Non-pigmented ciliary epithelial cell (primary cell): Measurements from ENCODE around the gene CRTC1.

Source experiments
- DNase-seq: peaks from one replicate; pipeline ENCODE4 v3.0.0-alpha.2; 2010; ENCODE audit warnings: low read depth

Gene CRTC1

DNA sequence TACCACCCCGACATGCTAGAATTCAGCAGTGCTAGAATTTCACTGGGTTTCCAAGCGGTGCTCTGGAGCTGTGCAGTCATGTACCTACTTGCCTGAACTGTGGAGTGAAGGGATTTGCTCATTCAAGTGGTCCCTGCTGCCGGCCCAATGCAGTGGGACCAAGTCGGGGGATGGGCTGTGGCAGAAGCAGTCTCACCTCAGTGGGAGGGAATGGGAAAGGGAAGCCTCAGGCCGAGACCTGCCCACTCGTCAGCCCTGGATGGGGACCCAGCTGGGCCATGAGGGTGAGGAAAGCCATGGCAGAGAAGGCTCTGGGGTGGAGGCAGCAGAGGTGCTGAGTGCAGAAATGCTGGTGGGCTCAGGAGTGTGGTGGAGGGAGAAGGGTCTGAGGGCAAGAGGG lies 31.7 kb upstream of the CRTC1 start:
- DNase-seq = no peak

DNA sequence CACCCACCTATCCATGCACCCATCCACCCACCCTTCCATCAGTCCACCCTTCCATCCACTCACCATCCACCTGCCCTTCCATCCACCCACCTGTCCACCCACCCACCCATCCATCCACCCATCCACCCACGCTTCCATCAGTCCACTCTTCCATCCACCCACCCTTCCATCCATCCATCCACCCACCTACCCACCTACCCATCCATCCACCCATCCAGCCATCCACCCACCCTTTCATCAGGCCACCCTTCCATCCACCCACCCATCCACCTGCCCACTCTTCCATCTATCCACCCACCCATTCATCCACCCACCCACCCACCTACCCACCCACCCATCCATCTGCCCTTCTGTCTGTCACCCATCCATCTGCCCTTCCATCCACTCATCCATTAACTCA lies 29.6 kb upstream of the CRTC1 start:
- DNase-seq = no peak

DNA sequence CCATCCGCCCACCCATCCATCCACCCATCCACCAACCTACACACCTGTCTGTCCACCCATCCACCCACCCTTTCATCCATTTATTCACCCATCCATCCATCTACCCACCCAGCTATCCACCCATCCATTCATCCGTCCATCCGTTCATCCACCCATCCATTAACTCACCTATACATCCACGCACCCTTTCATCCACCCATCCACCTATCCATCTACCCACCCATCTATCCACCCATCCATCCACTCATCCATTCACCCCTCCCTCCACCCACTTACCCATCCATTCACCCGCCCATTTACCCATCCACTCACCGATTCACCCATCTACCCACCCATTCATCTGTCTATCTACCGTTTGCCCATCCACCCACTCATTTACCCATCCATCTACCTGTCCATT lies 29.0 kb upstream of the CRTC1 start:
- DNase-seq = no peak

DNA sequence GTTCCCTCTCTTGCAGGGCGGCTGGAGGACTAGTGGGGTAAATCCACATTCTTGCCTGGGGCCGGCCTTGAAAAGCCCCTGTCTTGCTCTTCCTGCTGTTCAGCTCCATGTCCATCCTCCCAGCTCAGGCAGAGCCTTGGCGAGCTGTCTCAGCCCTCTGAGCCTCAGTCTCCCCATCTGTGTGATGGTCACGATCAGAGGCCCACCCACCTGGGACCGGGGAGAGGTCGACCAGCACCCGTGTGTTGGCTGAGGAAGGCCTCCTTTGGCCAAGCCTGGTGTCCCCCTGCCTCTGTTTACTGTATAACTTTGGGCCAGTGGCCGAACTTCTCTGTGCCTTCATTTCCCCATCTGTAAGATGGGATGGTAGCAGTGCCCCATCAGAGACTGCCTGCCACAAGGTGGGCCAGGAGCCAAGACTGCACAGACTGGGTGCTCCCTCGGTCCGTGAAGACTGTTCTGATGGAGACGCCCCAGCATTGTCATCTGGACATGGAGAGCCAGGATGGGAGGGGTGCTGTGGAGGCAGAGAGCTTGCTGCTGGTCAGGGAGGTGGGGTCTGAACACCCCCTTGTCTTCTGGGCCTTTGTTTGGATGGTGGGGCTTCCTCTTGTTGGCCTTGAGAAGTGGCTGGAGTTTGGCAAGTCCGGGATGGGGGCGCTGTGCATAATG lies 28.2 kb upstream of the CRTC1 start:
- DNase-seq = no peak

DNA sequence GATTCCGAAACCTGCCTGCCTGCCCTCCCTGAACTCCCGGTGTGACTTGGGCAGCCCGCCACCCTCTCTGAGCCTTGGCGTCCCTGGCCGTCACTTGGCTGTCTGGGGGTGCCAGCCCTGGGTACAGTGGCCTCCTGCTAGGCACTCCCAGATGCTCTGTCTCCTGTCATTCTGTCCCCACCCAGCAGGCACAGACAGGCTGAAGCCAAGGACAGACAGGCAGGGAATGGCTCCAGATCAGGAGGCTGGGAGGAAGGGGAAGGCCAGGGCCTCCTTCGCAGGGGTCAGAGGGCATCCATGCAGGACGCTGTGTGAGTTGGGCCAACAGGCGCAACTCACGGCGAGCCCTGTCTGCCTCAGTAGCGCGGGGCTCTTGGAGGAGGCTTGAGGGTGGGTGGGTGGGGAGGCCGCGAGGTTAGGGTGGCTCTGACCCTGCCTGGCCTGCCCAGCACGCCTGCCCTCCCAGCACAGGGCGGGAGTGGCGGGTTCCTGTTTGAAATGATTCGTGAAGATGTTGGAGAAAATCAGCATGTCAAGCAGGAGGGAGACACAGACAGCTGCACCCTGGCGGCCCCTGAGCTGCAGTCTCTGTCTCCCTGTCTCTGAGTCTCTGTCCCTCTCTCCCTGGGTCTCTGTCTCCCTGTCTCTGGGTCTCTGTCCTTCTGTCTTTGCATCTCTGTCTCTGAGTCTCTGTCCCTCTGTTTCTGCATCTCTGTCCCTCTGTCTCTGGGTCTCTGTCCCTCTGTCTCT lies 27.0 kb upstream of the CRTC1 start:
- DNase-seq = no peak

DNA sequence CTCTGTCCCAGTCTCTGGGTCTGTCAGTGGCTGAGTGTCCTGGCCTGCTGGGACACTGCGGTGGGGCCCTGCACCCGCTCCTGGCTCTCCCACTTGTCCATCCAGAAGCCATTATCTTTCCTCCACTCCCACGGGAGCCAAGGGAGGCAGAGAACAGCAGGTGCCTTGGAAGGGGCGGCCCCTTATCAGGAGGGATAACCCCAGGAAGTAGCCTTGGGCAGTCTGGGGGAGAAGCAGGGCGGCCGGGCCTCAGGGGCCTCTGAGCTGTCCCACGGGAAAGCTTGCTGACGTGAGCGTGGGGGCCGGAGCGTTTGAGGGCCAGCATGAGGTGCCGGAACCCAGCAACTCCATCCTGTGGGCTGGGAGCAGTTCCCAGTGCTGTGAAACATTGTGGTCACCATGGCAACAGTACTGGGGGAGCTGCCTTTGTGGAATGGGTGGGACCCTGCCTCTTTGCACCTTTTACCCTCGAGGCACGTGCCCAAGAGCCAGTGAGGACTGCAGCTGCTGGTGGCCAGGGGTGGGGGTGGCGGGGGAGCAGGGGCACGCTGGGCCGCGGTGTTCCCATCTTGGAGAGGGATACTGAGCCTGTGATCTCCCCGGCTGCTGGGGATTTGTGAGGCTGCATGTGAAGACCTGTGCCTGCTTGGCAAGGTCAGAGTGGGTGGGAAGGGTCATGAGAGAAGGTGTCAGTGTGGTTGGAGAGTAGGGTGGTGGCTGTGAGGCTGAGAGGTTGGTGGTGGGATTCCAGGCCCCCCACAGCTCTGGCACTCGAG lies 25.7 kb upstream of the CRTC1 start:
- no peak for DNase-seq

DNA sequence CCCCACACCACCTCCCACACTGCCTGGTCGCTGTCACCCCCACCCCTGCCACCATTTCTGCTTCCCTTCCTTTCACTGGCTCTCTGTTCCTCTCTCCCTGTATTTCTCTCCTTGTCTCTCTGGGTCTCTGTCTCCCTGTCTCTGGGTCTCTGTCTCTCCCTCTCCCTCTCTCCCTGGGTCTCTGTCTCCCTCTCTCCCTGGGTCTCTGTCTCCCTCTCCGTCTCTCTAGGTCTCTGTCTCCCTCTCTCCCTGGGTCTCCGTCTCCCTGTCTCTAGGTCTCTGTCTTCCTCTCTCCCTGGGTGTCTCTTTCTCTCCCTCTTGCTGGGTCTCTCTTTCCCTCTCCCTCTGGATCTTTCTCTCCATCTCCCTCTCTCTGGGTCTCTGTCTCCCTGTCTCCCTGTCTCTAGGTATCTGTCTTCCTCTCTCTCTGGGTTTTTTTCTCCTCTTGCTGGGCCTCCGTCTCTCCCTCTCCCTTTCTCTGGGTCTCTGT lies 25.1 kb upstream of the CRTC1 start:
- DNase-seq = no peak

DNA sequence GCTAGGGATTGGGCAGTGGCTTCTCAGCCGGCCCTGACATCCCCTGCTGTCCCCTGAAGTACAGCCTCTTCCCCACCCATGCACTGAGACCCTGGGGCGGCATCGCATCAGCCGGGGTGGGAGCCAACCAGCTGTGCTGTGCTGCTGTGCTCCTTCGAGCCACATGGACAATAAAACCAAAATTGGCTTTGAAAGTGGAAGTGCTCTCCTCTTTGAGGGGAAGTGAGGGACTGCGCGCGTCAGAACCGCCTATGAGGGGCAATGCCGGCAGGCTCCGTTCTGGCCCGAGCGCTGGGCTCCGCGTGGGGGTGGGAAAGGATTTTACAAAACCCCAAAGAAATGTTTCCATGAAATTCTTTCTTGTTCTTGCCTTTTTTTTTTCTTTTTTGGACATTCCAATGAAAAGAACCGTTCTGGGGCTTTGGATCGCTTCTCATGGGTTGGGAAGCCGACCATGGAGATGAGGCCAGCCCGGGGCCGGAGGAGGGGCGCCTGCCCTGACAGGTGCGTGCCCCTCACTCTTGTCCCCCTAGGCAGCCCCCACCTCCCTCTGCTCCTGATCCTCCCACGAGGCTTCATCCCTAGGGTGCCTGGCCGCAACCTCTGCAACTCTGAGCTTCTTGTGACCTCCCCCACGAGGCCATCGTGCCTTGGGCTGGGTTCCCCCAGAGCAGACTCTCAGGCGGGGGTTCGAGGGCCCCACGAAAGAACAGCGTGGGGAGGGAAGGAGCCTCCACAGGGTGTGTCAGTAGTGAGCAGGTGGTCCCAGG lies 24.0 kb upstream of the CRTC1 start:
- no peak for DNase-seq

DNA sequence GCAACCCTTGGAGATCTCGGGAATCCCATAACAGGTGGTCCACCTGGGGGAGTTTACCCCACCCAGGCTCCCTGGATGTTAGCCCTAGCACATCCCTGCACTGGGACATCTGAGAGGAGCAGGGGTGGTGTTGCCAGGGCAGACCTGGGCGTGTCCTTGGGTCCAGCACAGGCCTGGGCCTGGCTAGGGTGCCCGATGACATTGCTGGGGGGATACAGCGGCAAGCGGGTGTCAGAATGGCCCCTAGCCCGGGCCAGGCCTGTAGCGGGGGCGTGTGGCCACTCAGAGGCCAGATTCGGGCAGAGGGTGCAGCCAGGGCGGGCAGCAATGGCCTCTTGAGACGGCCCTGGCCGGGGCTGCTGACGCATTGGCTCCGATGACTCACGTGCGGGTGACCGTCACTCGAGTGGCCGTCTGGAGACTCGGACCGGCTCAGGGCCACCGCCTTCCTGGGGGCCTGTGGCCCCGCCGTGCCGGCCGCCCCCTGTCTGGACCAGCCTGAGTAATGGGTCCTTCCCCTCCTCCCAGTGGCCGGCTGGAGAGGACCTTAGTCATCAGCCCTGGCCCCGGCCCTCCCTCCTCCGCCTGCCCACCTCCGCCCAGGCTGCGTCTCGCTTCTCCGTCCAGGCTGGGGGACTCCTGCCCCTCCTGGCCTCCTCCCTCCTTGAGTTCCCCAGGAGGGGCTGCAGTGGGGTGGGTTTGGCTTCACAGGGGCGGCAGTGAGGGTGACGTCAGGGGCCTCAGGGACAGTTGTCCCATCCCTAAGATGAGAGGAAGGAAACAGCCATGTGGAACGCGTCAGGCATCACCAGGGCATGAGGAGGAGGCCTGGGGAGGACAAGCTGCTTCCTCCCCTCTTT lies 23.2 kb upstream of the CRTC1 start:
- DNase-seq = no peak

DNA sequence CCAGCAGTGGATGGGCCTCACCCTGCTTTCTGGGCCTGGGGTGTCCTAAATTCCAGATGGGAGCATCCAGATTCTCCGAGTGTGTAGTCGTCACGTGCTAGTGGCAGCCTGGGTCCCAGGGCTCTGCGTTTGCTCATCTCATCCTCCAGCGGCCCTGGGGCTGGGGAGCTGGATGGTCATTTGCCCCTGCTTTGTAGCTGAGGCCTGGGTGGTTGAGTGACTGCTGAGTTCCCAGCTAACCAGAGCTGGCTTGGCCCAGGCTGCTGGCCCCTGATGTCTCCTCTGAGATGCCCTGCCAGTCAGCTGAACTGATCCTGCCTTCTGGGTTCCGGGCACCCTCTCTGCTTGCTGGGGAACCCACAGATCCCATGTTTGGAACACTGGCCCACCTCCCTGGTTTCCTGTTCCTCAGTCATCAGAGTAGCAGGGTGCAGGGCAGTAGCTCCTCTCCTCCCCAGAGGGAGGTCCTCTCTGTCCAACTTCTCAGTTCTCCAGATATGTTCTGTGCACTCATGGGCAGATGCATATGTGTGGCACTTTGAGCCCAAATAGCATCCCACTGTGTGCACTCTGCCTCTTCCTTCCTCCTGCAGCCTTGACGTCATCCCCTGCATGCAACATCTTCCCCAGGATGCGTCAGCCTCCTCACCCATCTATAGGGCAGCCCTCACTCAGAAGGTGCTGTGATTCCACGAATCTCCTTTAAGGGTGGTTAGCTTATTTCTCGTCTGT lies 22.4 kb upstream of the CRTC1 start:
- no peak for DNase-seq

DNA sequence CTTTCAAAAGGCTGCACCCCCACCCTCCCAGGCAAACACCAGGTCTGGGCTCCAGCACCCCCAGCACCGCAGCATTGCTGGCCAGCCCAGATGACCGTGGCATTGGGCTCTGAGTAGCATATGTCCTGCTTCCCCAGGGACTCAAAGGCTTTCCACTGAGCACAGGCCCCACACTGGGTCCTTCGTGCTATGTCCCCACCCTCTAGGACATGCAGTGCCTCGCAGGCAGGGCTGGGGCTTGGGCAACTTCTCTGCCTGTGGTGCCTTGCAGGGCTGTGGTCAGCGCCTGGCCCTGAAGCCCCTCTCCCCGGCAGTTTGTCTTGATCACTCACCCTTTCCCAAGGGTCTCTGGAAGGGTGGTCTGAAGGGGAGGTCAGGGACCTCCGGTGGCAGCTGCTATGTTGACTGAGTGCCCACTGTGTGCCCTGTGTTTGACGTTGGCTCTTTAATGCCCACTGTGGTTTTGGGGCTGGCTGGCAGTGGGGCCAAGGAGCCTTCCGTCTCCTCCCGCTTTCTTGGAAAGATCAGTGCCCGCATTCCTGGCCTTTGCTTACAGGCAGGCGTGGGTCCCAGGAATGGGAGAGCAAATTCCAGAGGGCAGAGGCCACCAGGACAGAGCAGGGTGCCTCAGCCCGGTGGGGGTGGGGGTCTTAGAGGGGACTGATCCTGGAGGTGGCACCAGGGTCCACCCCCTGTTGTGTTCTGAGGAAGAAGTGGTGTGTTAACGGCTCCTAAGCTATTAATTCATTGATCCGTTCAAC lies 20.3 kb upstream of the CRTC1 start:
- no peak for DNase-seq

DNA sequence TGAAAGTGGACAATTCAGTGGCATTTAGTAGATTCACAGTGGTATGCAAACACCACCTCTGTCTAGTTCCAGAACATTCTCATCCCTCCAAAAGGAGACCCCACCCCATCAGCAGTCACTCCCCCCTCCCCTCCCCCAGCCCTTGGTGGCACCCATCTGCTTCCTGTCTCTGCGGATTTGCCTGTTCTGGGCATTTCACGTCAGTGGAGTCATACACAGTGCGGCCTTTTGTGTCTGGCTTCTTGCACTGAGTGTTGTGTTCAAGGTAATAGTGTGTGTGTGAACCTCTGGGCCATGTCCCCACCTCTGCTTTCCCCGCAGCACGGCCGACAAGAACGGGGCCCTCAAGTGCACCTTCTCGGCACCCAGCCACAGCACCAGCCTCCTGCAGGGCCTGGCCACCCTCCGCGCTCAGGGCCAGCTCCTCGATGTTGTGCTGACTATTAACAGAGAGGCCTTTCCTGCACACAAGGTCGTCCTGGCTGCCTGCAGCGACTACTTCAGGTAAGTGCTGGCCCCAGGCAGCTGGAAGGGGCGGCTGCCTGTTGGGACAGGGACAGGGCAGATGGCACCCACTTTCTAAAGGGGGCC lies 19.4 kb upstream of the CRTC1 start:
- no peak for DNase-seq

DNA sequence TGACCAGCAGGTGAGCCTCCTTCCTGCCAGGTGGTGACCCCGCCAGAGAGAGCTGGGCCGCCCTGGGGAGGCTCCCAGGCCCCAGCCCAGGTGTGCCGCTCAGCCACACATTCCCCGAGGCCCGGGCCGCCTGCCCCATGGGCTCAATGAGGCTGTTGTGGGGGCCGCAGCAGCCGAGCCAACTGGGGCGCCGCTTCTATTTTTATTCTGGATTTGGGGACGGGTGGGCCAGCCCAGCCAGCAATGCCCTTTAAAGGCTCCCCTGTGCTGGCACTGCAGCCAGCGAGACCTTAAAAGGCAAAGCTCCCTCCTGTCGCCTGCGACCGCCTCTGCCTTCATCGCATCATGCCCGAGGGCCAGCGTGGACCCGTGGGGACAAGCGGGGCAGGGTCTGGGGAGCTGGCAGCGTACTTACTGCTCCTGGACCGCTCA lies 17.7 kb upstream of the CRTC1 start:
- no peak for DNase-seq

DNA sequence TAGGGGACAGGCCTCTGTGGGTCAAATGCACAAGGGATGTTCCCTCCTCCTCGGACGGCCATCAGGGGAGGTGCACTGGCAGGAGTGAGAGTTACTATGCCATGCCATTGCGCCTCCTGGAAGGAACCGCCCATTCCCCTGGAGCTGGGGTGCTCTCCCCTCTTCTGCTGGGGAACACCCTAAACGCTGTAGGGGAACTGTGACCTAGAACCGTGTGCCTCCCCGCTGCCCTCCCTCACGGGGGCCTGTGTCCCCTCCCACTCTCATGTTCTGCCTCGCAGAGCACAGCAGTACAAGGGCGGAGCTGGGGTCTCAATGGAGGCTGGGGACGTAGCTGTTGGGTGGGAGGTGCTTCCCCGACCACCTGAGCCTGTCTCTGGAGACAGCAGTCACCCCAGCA lies 17.2 kb upstream of the CRTC1 start:
- no peak for DNase-seq

DNA sequence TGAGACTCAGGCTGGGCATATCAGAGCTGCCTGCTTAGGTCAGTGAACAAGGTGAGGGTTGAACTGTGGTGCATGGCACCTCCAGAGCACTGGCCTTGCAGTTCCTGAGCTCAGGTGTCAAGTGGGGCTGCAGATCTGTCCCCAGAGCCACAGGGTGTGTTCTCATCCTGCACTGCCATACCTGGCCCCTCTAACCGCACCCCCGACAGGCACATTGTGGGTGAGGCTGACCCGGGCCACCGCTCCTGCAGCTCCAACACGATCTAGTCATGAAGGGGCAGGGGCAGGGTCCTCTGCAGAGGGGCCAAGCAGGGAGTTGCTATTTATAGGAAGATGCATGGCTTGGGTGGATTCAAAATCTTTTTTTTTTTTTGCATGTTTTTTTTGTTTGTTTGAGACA lies 16.7 kb upstream of the CRTC1 start:
- no peak for DNase-seq

DNA sequence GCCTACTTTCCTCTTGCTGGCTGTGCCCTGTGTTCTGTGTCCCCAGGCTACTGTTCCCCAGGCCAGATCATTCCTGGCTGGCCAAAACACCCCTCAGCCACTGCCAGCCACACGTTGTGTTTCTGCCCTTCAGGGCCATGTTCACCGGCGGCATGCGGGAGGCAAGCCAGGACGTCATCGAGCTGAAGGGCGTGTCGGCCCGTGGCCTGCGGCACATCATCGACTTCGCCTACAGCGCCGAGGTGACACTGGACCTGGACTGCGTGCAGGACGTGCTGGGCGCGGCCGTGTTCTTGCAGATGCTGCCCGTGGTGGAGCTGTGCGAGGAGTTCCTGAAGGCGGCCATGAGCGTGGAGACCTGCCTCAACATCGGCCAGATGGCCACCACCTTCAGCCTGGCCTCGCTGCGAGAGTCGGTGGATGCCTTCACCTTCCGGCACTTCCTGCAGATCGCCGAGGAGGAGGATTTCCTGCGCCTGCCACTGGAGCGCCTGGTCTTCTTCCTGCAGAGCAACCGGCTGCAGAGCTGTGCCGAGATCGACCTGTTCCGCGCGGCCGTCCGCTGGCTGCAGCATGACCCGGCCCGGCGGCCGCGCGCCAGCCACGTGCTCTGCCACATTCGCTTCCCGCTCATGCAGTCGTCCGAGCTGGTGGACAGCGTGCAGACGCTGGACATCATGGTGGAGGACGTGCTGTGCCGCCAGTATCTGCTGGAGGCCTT lies 15.8 kb upstream of the CRTC1 start:
- no peak for DNase-seq

DNA sequence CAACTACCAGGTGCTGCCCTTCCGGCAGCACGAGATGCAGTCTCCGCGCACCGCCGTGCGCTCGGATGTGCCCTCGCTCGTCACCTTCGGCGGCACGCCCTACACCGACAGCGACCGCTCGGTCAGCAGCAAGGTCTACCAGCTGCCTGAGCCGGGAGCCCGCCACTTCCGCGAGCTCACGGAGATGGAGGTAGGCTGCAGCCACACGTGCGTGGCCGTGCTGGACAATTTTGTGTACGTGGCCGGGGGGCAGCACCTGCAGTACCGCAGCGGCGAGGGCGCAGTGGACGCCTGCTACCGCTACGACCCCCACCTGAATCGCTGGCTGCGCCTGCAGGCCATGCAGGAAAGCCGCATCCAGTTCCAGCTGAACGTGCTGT lies 15.2 kb upstream of the CRTC1 start:
- no peak for DNase-seq

DNA sequence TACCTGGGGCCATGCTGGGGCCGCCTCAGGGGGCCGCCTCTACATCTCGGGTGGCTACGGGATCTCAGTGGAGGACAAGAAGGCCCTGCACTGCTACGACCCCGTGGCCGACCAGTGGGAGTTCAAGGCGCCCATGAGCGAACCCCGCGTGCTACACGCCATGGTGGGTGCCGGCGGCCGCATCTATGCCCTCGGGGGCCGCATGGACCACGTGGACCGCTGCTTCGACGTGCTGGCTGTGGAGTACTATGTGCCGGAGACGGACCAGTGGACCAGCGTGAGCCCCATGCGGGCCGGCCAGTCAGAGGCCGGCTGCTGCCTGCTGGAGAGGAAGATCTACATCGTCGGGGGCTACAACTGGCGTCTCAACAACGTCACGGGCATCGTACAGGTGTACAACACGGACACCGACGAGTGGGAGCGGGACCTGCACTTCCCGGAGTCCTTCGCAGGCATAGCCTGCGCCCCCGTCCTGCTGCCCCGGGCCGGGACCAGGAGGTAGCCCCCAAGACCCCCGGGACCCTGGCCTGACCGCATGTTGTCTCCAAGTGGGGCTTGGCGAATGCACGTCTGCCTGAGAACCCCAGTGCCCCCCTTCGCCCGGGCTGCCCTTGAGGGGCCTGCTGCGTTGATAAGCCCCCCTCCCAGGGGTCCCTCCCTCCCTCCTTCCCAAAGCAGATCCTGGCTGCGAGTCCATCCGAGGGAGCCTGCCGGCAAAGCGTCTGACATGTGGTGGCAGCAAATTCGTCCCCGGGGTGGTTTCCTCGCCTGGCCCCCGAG lies 14.5 kb upstream of the CRTC1 start:
- no peak for DNase-seq
